Suprapubic skin (tissue), 4 donors: ENCODE data around the gene CALY. TPM values are rescaled to one million over a fixed set of nuclear protein-coding genes. Genes with fewer than 3 reads are reported as not detected.
"Not testable (repeated sequence)": the region's sequence is repeated elsewhere in the genome, so short reads cannot be mapped to it uniquely, and the experiment has no call there.

Experiments used
- DNase-seq, 2 donors: peaks; one replicate each; pipeline ENCODE4 v3.0.0-alpha.2; 2019; ENCODE audit warnings: low spot score in 2 of 2
- H3K27ac ChIP-seq: fragments of 200-600 bp; sonication (generic); one replicate; pipeline ENCODE4 v1.5.1; 2019
- H3K27me3 ChIP-seq: fragments of 200-600 bp; sonication (generic); one replicate; pipeline ENCODE4 v1.5.1; 2019
- H3K36me3 ChIP-seq: fragments of 200-600 bp; sonication (generic); one replicate; pipeline ENCODE4 v1.5.1; 2019
- H3K4me1 ChIP-seq: fragments of 200-600 bp; sonication (generic); one replicate; pipeline ENCODE4 v1.5.1; 2019
- H3K4me3 ChIP-seq: fragments of 200-600 bp; sonication (generic); one replicate; pipeline ENCODE4 v1.5.1; 2019; ENCODE audit warnings: mild to moderate bottlenecking
- H3K9me3 ChIP-seq: fragments of 200-600 bp; sonication (generic); one replicate; pipeline ENCODE4 v1.5.1; 2019
- EP300 ChIP-seq: sonication (generic); formaldehyde crosslinking; IDR thresholded peaks from one replicate; pipeline ENCODE4 v1.6.1; 2017; ENCODE audit warnings: antibody characterized with exemption
- POLR2A ChIP-seq, 2 donors: fragments of 450-650 bp; IDR thresholded peaks; one replicate each; pipeline ENCODE4 v1.6.1; 2017; ENCODE audit warnings: antibody characterized with exemption in 2 of 2, mild to moderate bottlenecking in 2 of 2, moderate library complexity in 2 of 2
- POLR2AphosphoS5 ChIP-seq, 3 donors: sonication (generic); formaldehyde crosslinking; IDR thresholded peaks; one replicate each; pipeline ENCODE4 v1.6.1; 2017; ENCODE audit warnings: antibody characterized with exemption in 3 of 3
- WGBS: methylation state at CpG from one replicate; pipeline ENCODE4 v1.1.5; 2018; 5-methylcytosine and 5-hydroxymethylcytosine counted together
- total RNA-seq, 4 donors: library from RNA; depleted of rRNA; stranded (reverse); fragments of >200 nt; gene quantifications; one replicate each; pipeline ENCODE4 v1.1.0, GENCODE V29; 2016
- TF ChIP-seq, protein P1 (sequence below), 2 donors: fragments of 200-600 bp in 1 of 2; fragments of 450-650 bp in 1 of 2; sonication (generic) in 1 of 2; IDR thresholded peaks; one replicate each; pipeline ENCODE4 v1.5.1; 2016 to 2019; ENCODE audit warnings: antibody characterized with exemption in 2 of 2, mild to moderate bottlenecking in 1 of 2, moderate library complexity in 1 of 2

Gene CALY
- total RNA-seq, 4 donors from 2014 or later = 0.30 TPM; not detected in 3

- TF ChIP-seq POLR2AphosphoS5 (IDR thresholded peaks at IDR 0.05) (no peak), EP300 (no peak), POLR2A (IDR thresholded peaks at IDR 0.05) (no peak)
- TF ChIP-seq, protein P1, sequence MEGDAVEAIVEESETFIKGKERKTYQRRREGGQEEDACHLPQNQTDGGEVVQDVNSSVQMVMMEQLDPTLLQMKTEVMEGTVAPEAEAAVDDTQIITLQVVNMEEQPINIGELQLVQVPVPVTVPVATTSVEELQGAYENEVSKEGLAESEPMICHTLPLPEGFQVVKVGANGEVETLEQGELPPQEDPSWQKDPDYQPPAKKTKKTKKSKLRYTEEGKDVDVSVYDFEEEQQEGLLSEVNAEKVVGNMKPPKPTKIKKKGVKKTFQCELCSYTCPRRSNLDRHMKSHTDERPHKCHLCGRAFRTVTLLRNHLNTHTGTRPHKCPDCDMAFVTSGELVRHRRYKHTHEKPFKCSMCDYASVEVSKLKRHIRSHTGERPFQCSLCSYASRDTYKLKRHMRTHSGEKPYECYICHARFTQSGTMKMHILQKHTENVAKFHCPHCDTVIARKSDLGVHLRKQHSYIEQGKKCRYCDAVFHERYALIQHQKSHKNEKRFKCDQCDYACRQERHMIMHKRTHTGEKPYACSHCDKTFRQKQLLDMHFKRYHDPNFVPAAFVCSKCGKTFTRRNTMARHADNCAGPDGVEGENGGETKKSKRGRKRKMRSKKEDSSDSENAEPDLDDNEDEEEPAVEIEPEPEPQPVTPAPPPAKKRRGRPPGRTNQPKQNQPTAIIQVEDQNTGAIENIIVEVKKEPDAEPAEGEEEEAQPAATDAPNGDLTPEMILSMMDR (IDR thresholded peaks at IDR 0.05) = no peak
- Histone ChIP-seq H3K4me1 (peaks cover 24% of the 10 kb centered on the region), H3K4me3 (no peak overlapping the region), H3K27me3 (peaks cover 80% of the 10 kb centered on the region), H3K9me3 (no peaks in the 10 kb centered on the region), H3K27ac (no peak overlapping the region), H3K36me3 (no peaks in the 10 kb centered on the region)
- DNase-seq = no peak
- 23% methylated on average over 10 of the region's 28 CpGs for WGBS
Observed at GRCh38 chr10:133326745-133327650, 9.7 kb downstream of the CALY start.

GRCh38 chr10:133326223-133326551 is 10.5 kb downstream of the CALY start:
- Histone ChIP-seq H3K4me1 (peaks cover 24% of the 10 kb centered on the region), H3K27ac (no peak overlapping the region), H3K4me3 (peak overlapping the region; percentile 51), H3K9me3 (no peaks in the 10 kb centered on the region), H3K36me3 (no peaks in the 10 kb centered on the region), H3K27me3 (peaks cover 72% of the 10 kb centered on the region)
- TF ChIP-seq EP300 (no peak), POLR2AphosphoS5 (IDR thresholded peaks at IDR 0.05) (no peak), POLR2A (IDR thresholded peaks at IDR 0.05) (no peak)
- TF ChIP-seq, protein P1 (IDR thresholded peaks at IDR 0.05) = no peak
- 36% methylated on average over 9 of the region's 9 CpGs for WGBS
- DNase-seq = no peak

- WGBS = under 1% methylated on average over 29 of the region's 91 CpGs
- Histone ChIP-seq H3K27ac (no peak overlapping the region), H3K9me3 (no peaks in the 10 kb centered on the region), H3K36me3 (no peaks in the 10 kb centered on the region), H3K4me3 (peak overlapping the region; percentile 51), H3K4me1 (peaks cover 24% of the 10 kb centered on the region), H3K27me3 (peaks cover 70% of the 10 kb centered on the region)
- TF ChIP-seq, protein P1 (IDR thresholded peaks at IDR 0.05) = no peak
- no peak for TF ChIP-seq EP300
- no peak for DNase-seq
Observed at GRCh38 chr10:133325440-133326222, 11.1 kb downstream of the CALY start.

GRCh38 chr10:133324857-133325260 is 11.8 kb downstream of the CALY start:
- DNase-seq = no peak
- H3K4me1 ChIP-seq = peaks cover 22% of the 10 kb centered on the region
- no peak for TF ChIP-seq EP300
- TF ChIP-seq, protein P1 (IDR thresholded peaks at IDR 0.05) = no peak
- no peak for TF ChIP-seq POLR2AphosphoS5 (IDR thresholded peaks at IDR 0.05)
- no peak for TF ChIP-seq POLR2A (IDR thresholded peaks at IDR 0.05)
- 14% methylated on average over 12 of the region's 20 CpGs for WGBS
- no peaks in the 10 kb centered on the region for H3K36me3 ChIP-seq
- H3K4me3 ChIP-seq = peak overlapping the region; percentile 51
- peaks cover 78% of the 10 kb centered on the region for H3K27me3 ChIP-seq
- H3K27ac ChIP-seq = no peak overlapping the region
- no peaks in the 10 kb centered on the region for H3K9me3 ChIP-seq

GRCh38 chr10:133324198-133324792 is 12.4 kb downstream of the CALY start:
- WGBS = 20% methylated on average over 3 of the region's 13 CpGs
- peaks cover 80% of the 10 kb centered on the region for H3K27me3 ChIP-seq
- peak overlapping the region; percentile 51 for H3K4me3 ChIP-seq
- no peaks in the 10 kb centered on the region for H3K36me3 ChIP-seq
- H3K4me1 ChIP-seq = peaks cover 18% of the 10 kb centered on the region
- no peak overlapping the region for H3K27ac ChIP-seq
- no peaks in the 10 kb centered on the region for H3K9me3 ChIP-seq
- no peak for TF ChIP-seq POLR2A (IDR thresholded peaks at IDR 0.05)
- TF ChIP-seq POLR2AphosphoS5 (IDR thresholded peaks at IDR 0.05) = no peak
- TF ChIP-seq EP300 = no peak
- TF ChIP-seq, protein P1 (IDR thresholded peaks at IDR 0.05) = no peak
- no peak for DNase-seq

- peaks cover 24% of the 10 kb centered on the region for H3K4me1 ChIP-seq
- not testable (repeated sequence) for DNase-seq, H3K36me3 ChIP-seq, H3K4me3 ChIP-seq, H3K9me3 ChIP-seq, H3K27ac ChIP-seq
- WGBS = 68% methylated on average over 12 of the region's 14 CpGs
- peaks cover 68% of the 10 kb centered on the region for H3K27me3 ChIP-seq
Observed at GRCh38 chr10:133322064-133322709, 14.5 kb downstream of the CALY start.
